ENCODE results near the gene EXOC5. TPM values are rescaled to one million over a fixed set of nuclear protein-coding genes. Genes with fewer than 3 reads are reported as not detected.
"Not testable (repeated sequence)": the region's sequence is repeated elsewhere in the genome, so short reads cannot be mapped to it uniquely, and the experiment has no call there.

Gene EXOC5
- polyA plus RNA-seq, 1 donor, result 63.8 TPM

GRCh38 chr14:57258221-57258620, 10.5 kb downstream of the EXOC5 start:
- not testable (repeated sequence) for DNase-seq (ENCODE audit: low read depth)

- DNase-seq (ENCODE audit: low read depth), result no peak
Measured at GRCh38 chr14:57254884-57255283, 13.8 kb downstream of the EXOC5 start.

- no peak for DNase-seq (ENCODE audit: low read depth)
Measured at GRCh38 chr14:57246933-57247657, 21.6 kb downstream of the EXOC5 start.

GRCh38 chr14:57245941-57246340, 22.8 kb downstream of the EXOC5 start:
- DNase-seq (ENCODE audit: low read depth), result no peak

- DNase-seq (ENCODE audit: low read depth), result no peak
Measured at GRCh38 chr14:57244106-57244505, 24.6 kb downstream of the EXOC5 start.

- no peak for DNase-seq (ENCODE audit: low read depth)
Measured at GRCh38 chr14:57243320-57243719, 25.4 kb downstream of the EXOC5 start.

- DNase-seq (ENCODE audit: low read depth), result not testable (repeated sequence)
Measured at GRCh38 chr14:57240115-57240514, 28.6 kb downstream of the EXOC5 start.

GRCh38 chr14:57232006-57232405, 36.7 kb downstream of the EXOC5 start:
- no peak for DNase-seq (ENCODE audit: low read depth)

GRCh38 chr14:57228320-57228719, 40.4 kb downstream of the EXOC5 start:
- not testable (repeated sequence) for DNase-seq (ENCODE audit: low read depth)

GRCh38 chr14:57227083-57227482, 41.6 kb downstream of the EXOC5 start:
- DNase-seq (ENCODE audit: low read depth), result no peak

- no peak for DNase-seq (ENCODE audit: low read depth)
Measured at GRCh38 chr14:57221931-57222330, 46.8 kb downstream of the EXOC5 start.

- DNase-seq (ENCODE audit: low read depth), result no peak
Measured at GRCh38 chr14:57212919-57213318, 55.8 kb downstream of the EXOC5 start.

GRCh38 chr14:57209561-57209960, 59.1 kb downstream of the EXOC5 start:
- no peak for DNase-seq (ENCODE audit: low read depth)

GRCh38 chr14:57205938-57206337, 62.8 kb downstream of the EXOC5 start:
- DNase-seq (ENCODE audit: low read depth), result no peak

- not testable (repeated sequence) for DNase-seq (ENCODE audit: low read depth)
Measured at GRCh38 chr14:57202672-57203071, 66.0 kb downstream of the EXOC5 start.

GRCh38 chr14:57199921-57200320, 68.8 kb downstream of the EXOC5 start:
- DNase-seq (ENCODE audit: low read depth), result no peak

GRCh38 chr14:57189070-57189469, 79.6 kb downstream of the EXOC5 start:
- DNase-seq (ENCODE audit: low read depth), result peak; percentile 8

- DNase-seq (ENCODE audit: low read depth), result no peak
Measured at GRCh38 chr14:57182760-57183503, 85.8 kb downstream of the EXOC5 start.

- DNase-seq (ENCODE audit: low read depth), result no peak
Measured at GRCh38 chr14:57179273-57179672, 89.4 kb downstream of the EXOC5 start.

GRCh38 chr14:57174466-57174865, 94.2 kb downstream of the EXOC5 start:
- no peak for DNase-seq (ENCODE audit: low read depth)

- DNase-seq (ENCODE audit: low read depth), result no peak
Measured at GRCh38 chr14:57171903-57172302, 96.8 kb downstream of the EXOC5 start.

GRCh38 chr14:57171363-57171762, 97.3 kb downstream of the EXOC5 start:
- no peak for DNase-seq (ENCODE audit: low read depth)

GRCh38 chr14:57169901-57170300, 98.8 kb downstream of the EXOC5 start:
- no peak for DNase-seq (ENCODE audit: low read depth)
